Smooth muscle cell (in vitro differentiated cells): Measurements from ENCODE around the gene CARD9. TPM values are rescaled to one million over a fixed set of nuclear protein-coding genes. Genes with fewer than 3 reads are reported as not detected.

Experiments used
- DNase-seq: peaks from one replicate; lab custom pipeline; 2025; ENCODE audit not compliant: unreplicated experiment; lab: John Stamatoyannopoulos, UW
- H2AFZ ChIP-seq: fragments of 200-600 bp; sonication (generic); 2 replicates; pipeline ENCODE4 v1.6.0; 2016; ENCODE audit warnings: antibody characterized with exemption, low read depth, mild to moderate bottlenecking
- H3F3A ChIP-seq: fragments of 200-600 bp; sonication (generic); 2 replicates; pipeline ENCODE4 v1.6.0; 2017; ENCODE audit warnings: antibody characterized with exemption, low read depth
- H3K27ac ChIP-seq: fragments of 200-600 bp; sonication (generic); 2 replicates; pipeline ENCODE4 v1.5.1; 2016; ENCODE audit warnings: low read depth, mild to moderate bottlenecking
- H3K27me3 ChIP-seq: fragments of 200-600 bp; sonication (generic); 2 replicates; pipeline ENCODE4 v1.6.1; 2016; ENCODE audit warnings: low read depth, mild to moderate bottlenecking
- H3K36me3 ChIP-seq: fragments of 200-600 bp; sonication (generic); 2 replicates; pipeline ENCODE4 v1.5.1; 2016; ENCODE audit warnings: low read depth
- H3K4me1 ChIP-seq: fragments of 200-600 bp; sonication (generic); 2 replicates; pipeline ENCODE4 v1.5.1; 2016; ENCODE audit warnings: low read depth
- H3K4me2 ChIP-seq: fragments of 200-600 bp; sonication (generic); 2 replicates; pipeline ENCODE4 v1.6.0; 2016; ENCODE audit warnings: mild to moderate bottlenecking
- H3K4me3 ChIP-seq: fragments of 200-600 bp; sonication (generic); 2 replicates; pipeline ENCODE4 v1.5.1; 2016; ENCODE audit warnings: mild to moderate bottlenecking
- H3K79me2 ChIP-seq: fragments of 200-600 bp; sonication (generic); 2 replicates; pipeline ENCODE4 v1.6.0; 2016; ENCODE audit warnings: low read depth, mild to moderate bottlenecking
- H3K9ac ChIP-seq: fragments of 200-600 bp; sonication (generic); 2 replicates; pipeline ENCODE4 v1.6.0; 2016; ENCODE audit warnings: low read depth
- H3K9me3 ChIP-seq: fragments of 200-600 bp; sonication (generic); replicated peaks from 2 replicates; pipeline ENCODE4 v1.5.1; 2016; ENCODE audit warnings: low read depth
- H4K20me1 ChIP-seq: fragments of 200-600 bp; sonication (generic); 2 replicates; pipeline ENCODE4 v1.6.0; 2016; ENCODE audit warnings: low read depth
- CTCF ChIP-seq: fragments of 200-600 bp; sonication (generic); IDR thresholded peaks from 2 replicates; pipeline ENCODE4 v1.5.1; 2017; ENCODE audit warnings: borderline replicate concordance, mild to moderate bottlenecking, antibody characterized with exemption; ENCODE audit not compliant: insufficient read depth, poor library complexity, severe bottlenecking
- WGBS: methylation state at CpG from one replicate; pipeline ENCODE4 v1.1.7; 2016; ENCODE audit warnings: low lambda C conversion rate; 5-methylcytosine and 5-hydroxymethylcytosine counted together
- polyA plus RNA-seq: library from polyadenylated mRNA; unstranded; fragments of >200 nt; fragmentation: Nextera tagmentation; extraction: Ambion mirVana; gene quantifications from 2 replicates; pipeline ENCODE4 v1.2.1, GENCODE V29; 2016
- total RNA-seq: library from RNA; depleted of rRNA; stranded (reverse); fragments of >200 nt; gene quantifications from 2 replicates; pipeline ENCODE4 v1.2.3, GENCODE V29; 2014

The CARD9 gene
- total and polyA plus RNA-seq, 2 experiments from 2014 or later: 1.2 to 1.9 TPM

GRCh38 chr9:136377341-136378169, 4.1 kb upstream of the CARD9 start:
- no peak overlapping the region for H3K27ac ChIP-seq
- no peak for TF ChIP-seq CTCF
- H3K79me2 ChIP-seq: no peaks in the 10 kb centered on the region
- WGBS: 97% methylated on average over 28 of the region's 32 CpGs
- no peaks in the 10 kb centered on the region for H3F3A ChIP-seq
- no peak overlapping the region for H2AFZ ChIP-seq
- DNase-seq: no peak
- no peaks in the 10 kb centered on the region for H3K27me3 ChIP-seq
- H3K4me2 ChIP-seq: no peak overlapping the region
- peaks cover 7% of the 10 kb centered on the region for H3K4me1 ChIP-seq
- no peaks in the 10 kb centered on the region for H4K20me1 ChIP-seq
- H3K4me3 ChIP-seq: no peak overlapping the region
- H3K36me3 ChIP-seq: no peaks in the 10 kb centered on the region
- H3K9me3 ChIP-seq: no peaks in the 10 kb centered on the region
- H3K9ac ChIP-seq: no peak overlapping the region

- peaks cover 12% of the 10 kb centered on the region for H3K4me1 ChIP-seq
- WGBS: 97% methylated on average over 8 of the region's 8 CpGs
- no peaks in the 10 kb centered on the region for H3K27me3 ChIP-seq
- no peaks in the 10 kb centered on the region for H4K20me1 ChIP-seq
- no peaks in the 10 kb centered on the region for H3F3A ChIP-seq
- H3K4me2 ChIP-seq: no peak overlapping the region
- H3K79me2 ChIP-seq: no peaks in the 10 kb centered on the region
- no peak overlapping the region for H3K27ac ChIP-seq
- no peak overlapping the region for H3K9ac ChIP-seq
- no peaks in the 10 kb centered on the region for H3K9me3 ChIP-seq
- no peaks in the 10 kb centered on the region for H3K36me3 ChIP-seq
- DNase-seq: no peak
- no peak for TF ChIP-seq CTCF
- H2AFZ ChIP-seq: no peak overlapping the region
- no peak overlapping the region for H3K4me3 ChIP-seq
Measured at GRCh38 chr9:136376457-136376856, 3.0 kb upstream of the CARD9 start.

- no peaks in the 10 kb centered on the region for H3K27me3 ChIP-seq
- H4K20me1 ChIP-seq: no peaks in the 10 kb centered on the region
- H2AFZ ChIP-seq: no peak overlapping the region
- H3K9ac ChIP-seq: no peak overlapping the region
- no peak for TF ChIP-seq CTCF
- WGBS: 95% methylated on average over 12 of the region's 12 CpGs
- H3K79me2 ChIP-seq: no peaks in the 10 kb centered on the region
- H3K36me3 ChIP-seq: no peaks in the 10 kb centered on the region
- no peak overlapping the region for H3K27ac ChIP-seq
- H3K4me1 ChIP-seq: peaks cover 12% of the 10 kb centered on the region
- no peaks in the 10 kb centered on the region for H3K9me3 ChIP-seq
- DNase-seq: no peak
- H3K4me2 ChIP-seq: no peak overlapping the region
- no peaks in the 10 kb centered on the region for H3F3A ChIP-seq
- H3K4me3 ChIP-seq: no peak overlapping the region
Measured at GRCh38 chr9:136375096-136375495, 1.6 kb upstream of the CARD9 start.

- H3K27ac ChIP-seq: no peak overlapping the region
- H3K4me3 ChIP-seq: no peak overlapping the region
- H3K27me3 ChIP-seq: no peaks in the 10 kb centered on the region
- no peak overlapping the region for H3K9ac ChIP-seq
- no peak for DNase-seq
- peaks cover 12% of the 10 kb centered on the region for H3K4me1 ChIP-seq
- H3K36me3 ChIP-seq: no peaks in the 10 kb centered on the region
- no peaks in the 10 kb centered on the region for H3K9me3 ChIP-seq
- no peak for TF ChIP-seq CTCF
- H3F3A ChIP-seq: no peaks in the 10 kb centered on the region
- no peaks in the 10 kb centered on the region for H3K79me2 ChIP-seq
- 93% methylated on average over 14 of the region's 14 CpGs for WGBS
- no peak overlapping the region for H2AFZ ChIP-seq
- H3K4me2 ChIP-seq: no peak overlapping the region
- no peaks in the 10 kb centered on the region for H4K20me1 ChIP-seq
Measured at GRCh38 chr9:136374183-136374575, 710 bp upstream of the CARD9 start.
